Type B pancreatic cell (in vitro differentiated cells): Measurements from ENCODE around the gene BACH1. TPM values are rescaled to one million over a fixed set of nuclear protein-coding genes. Genes with fewer than 3 reads are reported as not detected.

Experiments used
- DNase-seq: peaks from one replicate; pipeline ENCODE4 v3.0.0; 2021; ENCODE audit warnings: mixed read lengths; ENCODE audit not compliant: unreplicated experiment; ENCODE audit errors: extremely low spot score
- H3K27ac Mint-ChIP-seq: 2 replicates; pipeline ENCODE4 v1.8.0; 2021; ENCODE audit warnings: mild to moderate bottlenecking, mixed read lengths
- H3K27me3 Mint-ChIP-seq: 2 replicates; pipeline ENCODE4 v1.8.0; 2021; ENCODE audit warnings: mixed read lengths
- H3K36me3 Mint-ChIP-seq: 2 replicates; pipeline ENCODE4 v1.8.0; 2021; ENCODE audit warnings: mixed read lengths
- H3K4me1 Mint-ChIP-seq: one replicate; pipeline ENCODE4 v1.8.0; 2021; ENCODE audit warnings: mixed read lengths; ENCODE audit not compliant: unreplicated experiment
- H3K4me3 Mint-ChIP-seq: 2 replicates; pipeline ENCODE4 v1.8.0; 2021; ENCODE audit warnings: mild to moderate bottlenecking, mixed read lengths
- H3K9me3 Mint-ChIP-seq: 2 replicates; pipeline ENCODE4 v1.8.0; 2021; ENCODE audit warnings: mixed read lengths
- total RNA-seq: library from RNA; stranded (reverse); gene quantifications from 2 replicates; pipeline ENCODE4 v1.2.1, GENCODE V29; 2021; ENCODE audit warnings: low replicate concordance
- TF ChIP-seq, protein P1 (sequence below): fragments of 200-600 bp; sonication (generic); conservative IDR thresholded peaks from 2 replicates; pipeline ENCODE4 v1.5.0; 2021; ENCODE audit warnings: antibody characterized with exemption, mild to moderate bottlenecking

Gene BACH1
- total RNA-seq, 1 donor from 2014 or later, result 90.5 TPM

- Mint-ChIP-seq H3K27ac (no peak overlapping the region), H3K4me1 (no peaks in the 10 kb centered on the region), H3K36me3 (no peaks in the 10 kb centered on the region), H3K9me3 (peaks cover 7% of the 10 kb centered on the region), H3K27me3 (no peaks in the 10 kb centered on the region), H3K4me3 (no peak overlapping the region)
- DNase-seq, result no peak
- TF ChIP-seq, protein P1, sequence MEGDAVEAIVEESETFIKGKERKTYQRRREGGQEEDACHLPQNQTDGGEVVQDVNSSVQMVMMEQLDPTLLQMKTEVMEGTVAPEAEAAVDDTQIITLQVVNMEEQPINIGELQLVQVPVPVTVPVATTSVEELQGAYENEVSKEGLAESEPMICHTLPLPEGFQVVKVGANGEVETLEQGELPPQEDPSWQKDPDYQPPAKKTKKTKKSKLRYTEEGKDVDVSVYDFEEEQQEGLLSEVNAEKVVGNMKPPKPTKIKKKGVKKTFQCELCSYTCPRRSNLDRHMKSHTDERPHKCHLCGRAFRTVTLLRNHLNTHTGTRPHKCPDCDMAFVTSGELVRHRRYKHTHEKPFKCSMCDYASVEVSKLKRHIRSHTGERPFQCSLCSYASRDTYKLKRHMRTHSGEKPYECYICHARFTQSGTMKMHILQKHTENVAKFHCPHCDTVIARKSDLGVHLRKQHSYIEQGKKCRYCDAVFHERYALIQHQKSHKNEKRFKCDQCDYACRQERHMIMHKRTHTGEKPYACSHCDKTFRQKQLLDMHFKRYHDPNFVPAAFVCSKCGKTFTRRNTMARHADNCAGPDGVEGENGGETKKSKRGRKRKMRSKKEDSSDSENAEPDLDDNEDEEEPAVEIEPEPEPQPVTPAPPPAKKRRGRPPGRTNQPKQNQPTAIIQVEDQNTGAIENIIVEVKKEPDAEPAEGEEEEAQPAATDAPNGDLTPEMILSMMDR, result no peak
These were observed 11.3 kb upstream of the BACH1 start for GRCh38 chr21:29287383-29287782.

GRCh38 chr21:29288239-29288638 is 10.5 kb upstream of the BACH1 start:
- H3K4me3 Mint-ChIP-seq, result no peak overlapping the region

GRCh38 chr21:29289317-29289716 is 9.4 kb upstream of the BACH1 start:
- no peaks in the 10 kb centered on the region for H3K36me3 Mint-ChIP-seq
- TF ChIP-seq, protein P1, result no peak
- H3K4me1 Mint-ChIP-seq, result no peaks in the 10 kb centered on the region
- no peaks in the 10 kb centered on the region for H3K27me3 Mint-ChIP-seq
- peaks cover 7% of the 10 kb centered on the region for H3K9me3 Mint-ChIP-seq
- no peak overlapping the region for H3K4me3 Mint-ChIP-seq
- H3K27ac Mint-ChIP-seq, result no peak overlapping the region
- DNase-seq, result no peak

More at GRCh38 chr21:29288239-29288638, 10.5 kb upstream of the BACH1 start:
- TF ChIP-seq, protein P1, result no peak
- Mint-ChIP-seq H3K27ac (no peak overlapping the region), H3K36me3 (no peaks in the 10 kb centered on the region), H3K27me3 (no peaks in the 10 kb centered on the region), H3K9me3 (peaks cover 7% of the 10 kb centered on the region), H3K4me1 (no peaks in the 10 kb centered on the region)
- DNase-seq, result no peak

- TF ChIP-seq, protein P1, result no peak
- Mint-ChIP-seq H3K36me3 (no peaks in the 10 kb centered on the region), H3K9me3 (peaks cover 7% of the 10 kb centered on the region), H3K27me3 (no peaks in the 10 kb centered on the region), H3K27ac (no peak overlapping the region), H3K4me1 (no peaks in the 10 kb centered on the region), H3K4me3 (no peak overlapping the region)
- no peak for DNase-seq
These were observed 8.5 kb upstream of the BACH1 start for GRCh38 chr21:29290240-29290639.

- TF ChIP-seq, protein P1, result no peak
- Mint-ChIP-seq H3K9me3 (peaks cover 14% of the 10 kb centered on the region), H3K27me3 (no peaks in the 10 kb centered on the region), H3K27ac (no peak overlapping the region), H3K4me1 (no peaks in the 10 kb centered on the region), H3K36me3 (no peaks in the 10 kb centered on the region), H3K4me3 (no peak overlapping the region)
- no peak for DNase-seq
These were observed 5.2 kb upstream of the BACH1 start for GRCh38 chr21:29293495-29293894.
